Measurements from ENCODE around the gene TMEM170B. TPM values are rescaled to one million over a fixed set of nuclear protein-coding genes. Genes with fewer than 3 reads are reported as not detected.

TMEM170B gene
- total RNA-seq, 1 experiment from 2014 or later, result 1.0 TPM

DNA sequence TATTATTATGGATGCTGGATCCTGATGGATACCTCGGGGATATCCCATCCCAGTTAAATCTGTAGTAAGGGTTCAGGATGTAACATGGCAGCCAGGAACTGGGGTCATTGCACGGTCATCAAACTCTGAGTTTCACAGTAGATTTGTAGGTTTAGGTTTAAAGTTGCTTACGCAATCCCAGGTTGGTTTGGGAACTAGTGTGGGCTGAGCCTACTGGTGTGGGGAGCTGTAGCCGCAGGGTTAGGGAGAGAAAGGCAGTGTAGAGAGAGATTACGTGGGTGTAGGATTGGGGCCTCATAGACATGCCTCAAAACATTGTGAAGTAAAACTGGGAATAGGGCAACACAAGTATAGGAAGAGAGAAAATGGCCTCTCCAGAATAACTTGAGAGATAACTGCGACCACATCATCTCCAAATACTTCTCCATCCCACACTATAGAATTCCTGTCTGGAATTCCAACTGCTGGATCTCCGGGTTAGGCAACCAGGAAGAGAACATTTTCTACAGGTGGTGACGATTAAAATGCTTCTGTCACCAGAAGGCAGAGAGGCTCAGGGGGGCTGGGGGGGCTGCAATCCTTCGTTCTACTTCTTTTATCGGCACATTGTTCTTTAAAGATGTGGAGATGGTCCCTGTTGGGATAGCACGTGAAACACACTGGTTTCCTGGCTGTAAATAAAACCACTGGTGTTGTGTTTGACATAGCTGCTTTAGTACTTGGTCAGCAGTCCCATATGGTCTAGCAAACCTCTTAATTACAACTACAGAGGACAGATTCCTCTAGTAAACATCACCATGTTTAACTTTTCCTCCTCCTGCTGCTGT, 44.9 kb upstream of the TMEM170B start:
- no peak for ATAC-seq
- CTCF ChIA-PET, result no interaction called here

More for the DNA sequence above, 44.9 kb upstream of the TMEM170B start:
- H4K20me1 ChIP-seq (ENCODE audit: insufficient read depth), result no peaks in the 10 kb centered on the region
- no peak overlapping the region for H2AFZ ChIP-seq (ENCODE audit: low read depth, low read length, poor library complexity, severe bottlenecking)
- H3K9me2 ChIP-seq (ENCODE audit: insufficient read depth), result no peaks in the 10 kb centered on the region
- no peaks in the 10 kb centered on the region for H3K79me2 ChIP-seq (ENCODE audit: insufficient read depth, low read length)
- no peak overlapping the region for H3K4me3 ChIP-seq (replicated peaks in 1 of 2; ENCODE audit: low read depth in 1 of 2, low read length in 2 of 2)
- no peaks in the 10 kb centered on the region for H3K4me1 ChIP-seq (ENCODE audit: control insufficient read depth in 1 of 2, insufficient read depth in 2 of 2, low read length in 2 of 2)
- TF ChIP-seq TCF7L2 (IDR thresholded peaks at IDR 0.05; ENCODE audit: borderline replicate concordance, extremely low read depth, insufficient read depth, insufficient read length), result no peak
- no peak for TF ChIP-seq ZFX (IDR thresholded peaks at IDR 0.05)
- no peak for TF ChIP-seq FOSL1 (IDR thresholded peaks at IDR 0.05; ENCODE audit: low read depth)
- no peak for TF ChIP-seq SP1 (IDR thresholded peaks at IDR 0.05; ENCODE audit: low read depth)
- no peak for TF ChIP-seq ZNF274 (IDR thresholded peaks at IDR 0.05; ENCODE audit: low read depth, low read length)
- TF ChIP-seq, protein P1, sequence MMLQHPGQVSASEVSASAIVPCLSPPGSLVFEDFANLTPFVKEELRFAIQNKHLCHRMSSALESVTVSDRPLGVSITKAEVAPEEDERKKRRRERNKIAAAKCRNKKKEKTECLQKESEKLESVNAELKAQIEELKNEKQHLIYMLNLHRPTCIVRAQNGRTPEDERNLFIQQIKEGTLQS (IDR thresholded peaks at IDR 0.05), result no peak
- no peak for TF ChIP-seq YY1 (IDR thresholded peaks at IDR 0.05; ENCODE audit: extremely low read depth, insufficient replicate concordance, low read depth, low read length)
- TF ChIP-seq, protein P2, sequence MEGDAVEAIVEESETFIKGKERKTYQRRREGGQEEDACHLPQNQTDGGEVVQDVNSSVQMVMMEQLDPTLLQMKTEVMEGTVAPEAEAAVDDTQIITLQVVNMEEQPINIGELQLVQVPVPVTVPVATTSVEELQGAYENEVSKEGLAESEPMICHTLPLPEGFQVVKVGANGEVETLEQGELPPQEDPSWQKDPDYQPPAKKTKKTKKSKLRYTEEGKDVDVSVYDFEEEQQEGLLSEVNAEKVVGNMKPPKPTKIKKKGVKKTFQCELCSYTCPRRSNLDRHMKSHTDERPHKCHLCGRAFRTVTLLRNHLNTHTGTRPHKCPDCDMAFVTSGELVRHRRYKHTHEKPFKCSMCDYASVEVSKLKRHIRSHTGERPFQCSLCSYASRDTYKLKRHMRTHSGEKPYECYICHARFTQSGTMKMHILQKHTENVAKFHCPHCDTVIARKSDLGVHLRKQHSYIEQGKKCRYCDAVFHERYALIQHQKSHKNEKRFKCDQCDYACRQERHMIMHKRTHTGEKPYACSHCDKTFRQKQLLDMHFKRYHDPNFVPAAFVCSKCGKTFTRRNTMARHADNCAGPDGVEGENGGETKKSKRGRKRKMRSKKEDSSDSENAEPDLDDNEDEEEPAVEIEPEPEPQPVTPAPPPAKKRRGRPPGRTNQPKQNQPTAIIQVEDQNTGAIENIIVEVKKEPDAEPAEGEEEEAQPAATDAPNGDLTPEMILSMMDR (IDR thresholded peaks at IDR 0.05 in 2 of 3, conservative IDR thresholded peaks at IDR 0.05 in 1 of 3; ENCODE audit: borderline replicate concordance in 1 of 3, insufficient read depth in 1 of 3, low read depth in 2 of 3, low read length in 2 of 3), result no peak
- TF ChIP-seq SRF (IDR thresholded peaks at IDR 0.05; ENCODE audit: low read depth), result no peak
- TF ChIP-seq CEBPB (IDR thresholded peaks at IDR 0.05; ENCODE audit: low read depth), result no peak
- TF ChIP-seq EZH2phosphoT487 (IDR thresholded peaks at IDR 0.05; ENCODE audit: borderline replicate concordance), result no peak
- TF ChIP-seq, protein P3, sequence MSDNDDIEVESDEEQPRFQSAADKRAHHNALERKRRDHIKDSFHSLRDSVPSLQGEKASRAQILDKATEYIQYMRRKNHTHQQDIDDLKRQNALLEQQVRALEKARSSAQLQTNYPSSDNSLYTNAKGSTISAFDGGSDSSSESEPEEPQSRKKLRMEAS (IDR thresholded peaks at IDR 0.05), result no peak
- no peak for TF ChIP-seq EGR1 (IDR thresholded peaks at IDR 0.05; ENCODE audit: low read depth)
- H3K9me3 ChIP-seq (ENCODE audit: control insufficient read depth in 1 of 2, insufficient read depth in 1 of 2, low read depth in 1 of 2, low read length in 2 of 2), result no peaks in the 10 kb centered on the region
- no TSS peak for BruUV-seq (replicated peaks)
- H3K27me3 ChIP-seq (ENCODE audit: insufficient read depth, low read length), result no peaks in the 10 kb centered on the region
- intact Hi-C loops (cut with micrococcal nuclease), result loop anchor here (10.0 kb wide), 1 partner anchor 1018 kb away; no protein-coding TSS in a partner anchor
- DNase-seq (ENCODE audit: low read depth, low spot score), result no peak
- H3K36me3 ChIP-seq (ENCODE audit: control insufficient read depth in 1 of 2, insufficient read depth in 2 of 2, low read length in 2 of 2), result no peaks in the 10 kb centered on the region
- no peak overlapping the region for H3K4me2 ChIP-seq (ENCODE audit: low read length)
- no peak overlapping the region for H3K9ac ChIP-seq (ENCODE audit: low read length)
- no peak overlapping the region for H3K27ac ChIP-seq (ENCODE audit: low read depth, low read length)
- ChIA-PET RAD21 (ENCODE audit: low non-redundant PET in 1 of 2, low total read pairs in 2 of 2, uncharacterized antibody in 2 of 2, unreplicated experiment in 2 of 2) (interaction anchor here in 1 of 2 experiments (0.7 kb wide), 1 partner anchor 321 kb away, joined by 3 read pairs; no protein-coding TSS in a partner anchor), POLR2A (no interaction called here)

All from HCT116 (cell line).